Ectodermal cell (in vitro differentiated cells): ENCODE results near the gene KIF18A.
"Not testable (repeated sequence)": the region's sequence is repeated elsewhere in the genome, so short reads cannot be mapped to it uniquely, and the experiment has no call there.

ENCODE experiments used
- H3K27ac ChIP-seq: 2 replicates; pipeline ENCODE4 v1.7.0; 2013; ENCODE audit warnings: mild to moderate bottlenecking, low read depth, low read length; ENCODE audit not compliant: insufficient read depth, poor library complexity, severe bottlenecking
- H3K27me3 ChIP-seq: 2 replicates; pipeline ENCODE4 v1.7.0; 2013; ENCODE audit warnings: mild to moderate bottlenecking, low read length; ENCODE audit not compliant: insufficient read depth, control insufficient read depth, poor library complexity, severe bottlenecking
- H3K36me3 ChIP-seq: one replicate; pipeline ENCODE4 v1.7.0; 2013; ENCODE audit warnings: low read length; ENCODE audit not compliant: control insufficient read depth, insufficient read depth
- H3K4me1 ChIP-seq: one replicate; pipeline ENCODE4 v1.7.0; 2013; ENCODE audit warnings: low read length; ENCODE audit not compliant: control insufficient read depth, insufficient read depth
- H3K4me3 ChIP-seq: 2 replicates; pipeline ENCODE4 v1.7.0; 2013; ENCODE audit warnings: low read depth, low read length, control low read depth; ENCODE audit not compliant: insufficient read depth
- H3K9me3 ChIP-seq: 2 replicates; pipeline ENCODE4 v1.7.0; 2013; ENCODE audit warnings: mild to moderate bottlenecking, low read length, moderate library complexity; ENCODE audit not compliant: control insufficient read depth
- WGBS, 2 experiments: methylation state at CpG; one replicate each; pipeline ENCODE4 v1.1.7; 2013; ENCODE audit warnings: missing lambda C conversion rate in 2 of 2; 5-methylcytosine and 5-hydroxymethylcytosine counted together

KIF18A gene

GRCh38 chr11:28107191-28107749 lies 686 bp downstream of the KIF18A start:
- H3K4me3 ChIP-seq: peak overlapping the region; percentile 68
- no peaks in the 10 kb centered on the region for H3K27me3 ChIP-seq
- 6 to 7% methylated on average over 11 of the region's 11 CpGs for WGBS, 2 experiments
- no peaks in the 10 kb centered on the region for H3K36me3 ChIP-seq
- peaks cover 10% of the 10 kb centered on the region for H3K4me1 ChIP-seq
- H3K27ac ChIP-seq: peak overlapping the region; percentile 92
- no peaks in the 10 kb centered on the region for H3K9me3 ChIP-seq

- H3K36me3 ChIP-seq: no peaks in the 10 kb centered on the region
- no peaks in the 10 kb centered on the region for H3K9me3 ChIP-seq
- 87 to 90% methylated on average over 11 to 13 of the region's 14 CpGs for WGBS, 2 experiments
- no peaks in the 10 kb centered on the region for H3K27me3 ChIP-seq
- no peak overlapping the region for H3K27ac ChIP-seq
- H3K4me3 ChIP-seq: peak overlapping the region; percentile 68
- peaks cover 10% of the 10 kb centered on the region for H3K4me1 ChIP-seq
Measured at GRCh38 chr11:28106353-28107043, 1.5 kb downstream of the KIF18A start.

GRCh38 chr11:28105869-28106268 lies 2.1 kb downstream of the KIF18A start:
- H3K4me1 ChIP-seq: peaks cover 10% of the 10 kb centered on the region
- no peak overlapping the region for H3K4me3 ChIP-seq

GRCh38 chr11:28104984-28105383 lies 3.0 kb downstream of the KIF18A start:
- no peaks in the 10 kb centered on the region for H3K36me3 ChIP-seq
- H3K27me3 ChIP-seq: no peaks in the 10 kb centered on the region
- H3K4me3 ChIP-seq: no peak overlapping the region
- peaks cover 10% of the 10 kb centered on the region for H3K4me1 ChIP-seq
- no peak overlapping the region for H3K27ac ChIP-seq
- no peaks in the 10 kb centered on the region for H3K9me3 ChIP-seq
- 94 to 100% methylated on average over 1 to 2 of the region's 2 CpGs for WGBS, 2 experiments

More at GRCh38 chr11:28105869-28106268, 2.1 kb downstream of the KIF18A start:
- no peak overlapping the region for H3K27ac ChIP-seq
- WGBS, 2 experiments: 80 to 88% methylated on average over 2 to 3 of the region's 5 CpGs
- no peaks in the 10 kb centered on the region for H3K9me3 ChIP-seq
- H3K36me3 ChIP-seq: no peaks in the 10 kb centered on the region
- no peaks in the 10 kb centered on the region for H3K27me3 ChIP-seq

- Histone ChIP-seq H3K4me1 (peaks cover 10% of the 10 kb centered on the region), H3K4me3 (no peak overlapping the region), H3K27me3 (no peaks in the 10 kb centered on the region), H3K36me3 (no peaks in the 10 kb centered on the region), H3K9me3 (no peaks in the 10 kb centered on the region), H3K27ac (no peak overlapping the region)
- 89% methylated on average over 1 of the region's 1 CpG; no CpG with 5 or more reads in 1 of the 2 experiments for WGBS, 2 experiments
Measured at GRCh38 chr11:28104425-28104824, 3.5 kb downstream of the KIF18A start.

GRCh38 chr11:28102300-28102699 lies 5.7 kb downstream of the KIF18A start:
- 95 to 96% methylated on average over 4 of the region's 4 CpGs for WGBS, 2 experiments
- H3K4me1 ChIP-seq, H3K9me3 ChIP-seq, H3K36me3 ChIP-seq, H3K27me3 ChIP-seq, H3K27ac ChIP-seq, H3K4me3 ChIP-seq: not testable (repeated sequence)

- H3K27ac ChIP-seq: no peak overlapping the region
- H3K27me3 ChIP-seq: no peaks in the 10 kb centered on the region
- H3K4me3 ChIP-seq: no peak overlapping the region
- H3K36me3 ChIP-seq: no peaks in the 10 kb centered on the region
- no peaks in the 10 kb centered on the region for H3K9me3 ChIP-seq
- peaks cover 4% of the 10 kb centered on the region for H3K4me1 ChIP-seq
- WGBS, 2 experiments: 85 to 96% methylated on average over 2 of the region's 2 CpGs
Measured at GRCh38 chr11:28100665-28101064, 7.3 kb downstream of the KIF18A start.

GRCh38 chr11:28099715-28100114 lies 8.2 kb downstream of the KIF18A start:
- H3K27me3 ChIP-seq: no peaks in the 10 kb centered on the region
- no peaks in the 10 kb centered on the region for H3K9me3 ChIP-seq
- WGBS, 2 experiments: 88 to 100% methylated on average over 1 of the region's 1 CpG
- H3K4me3 ChIP-seq: no peak overlapping the region
- H3K36me3 ChIP-seq: no peaks in the 10 kb centered on the region
- no peaks in the 10 kb centered on the region for H3K4me1 ChIP-seq
- H3K27ac ChIP-seq: no peak overlapping the region

- Histone ChIP-seq H3K27ac (no peak overlapping the region), H3K36me3 (no peaks in the 10 kb centered on the region), H3K27me3 (no peaks in the 10 kb centered on the region), H3K4me1 (no peaks in the 10 kb centered on the region), H3K4me3 (no peak overlapping the region), H3K9me3 (no peaks in the 10 kb centered on the region)
- 90 to 100% methylated on average over 1 of the region's 1 CpG for WGBS, 2 experiments
Measured at GRCh38 chr11:28098257-28098656, 9.7 kb downstream of the KIF18A start.

- Histone ChIP-seq H3K27ac (no peak overlapping the region), H3K27me3 (no peaks in the 10 kb centered on the region), H3K9me3 (no peaks in the 10 kb centered on the region), H3K36me3 (no peaks in the 10 kb centered on the region), H3K4me3 (no peak overlapping the region), H3K4me1 (no peaks in the 10 kb centered on the region)
Measured at GRCh38 chr11:28092786-28093185, 15.2 kb downstream of the KIF18A start.
